Middle frontal gyrus (tissue), 1 donor: ENCODE measurements around the gene ATRNL1.

Experiments
- DNase-seq: peaks from one replicate; pipeline ENCODE4 v3.0.0-alpha.2; 2015; ENCODE audit warnings: low spot score; ENCODE audit errors: extremely low spot score

Gene ATRNL1

GRCh38 chr10:115895166-115895565 is 802.0 kb downstream of the ATRNL1 start:
- DNase-seq: no peak

GRCh38 chr10:115898242-115898641 is 805.1 kb downstream of the ATRNL1 start:
- DNase-seq: no peak

- no peak for DNase-seq
Measured at GRCh38 chr10:115902596-115902995, 809.4 kb downstream of the ATRNL1 start.

GRCh38 chr10:115903207-115903606 is 810.0 kb downstream of the ATRNL1 start:
- DNase-seq: no peak

- no peak for DNase-seq
Measured at GRCh38 chr10:115903845-115904244, 810.7 kb downstream of the ATRNL1 start.

- no peak for DNase-seq
Measured at GRCh38 chr10:115909037-115909436, 815.9 kb downstream of the ATRNL1 start.

GRCh38 chr10:115909962-115910731 is 817.0 kb downstream of the ATRNL1 start:
- DNase-seq: no peak

GRCh38 chr10:115914475-115914874 is 821.3 kb downstream of the ATRNL1 start:
- DNase-seq: no peak

GRCh38 chr10:115915429-115915828 is 822.3 kb downstream of the ATRNL1 start:
- DNase-seq: no peak

- DNase-seq: no peak
Measured at GRCh38 chr10:115918812-115919211, 825.6 kb downstream of the ATRNL1 start.

GRCh38 chr10:115921795-115922194 is 828.6 kb downstream of the ATRNL1 start:
- DNase-seq: no peak

- DNase-seq: no peak
Measured at GRCh38 chr10:115931309-115931708, 838.1 kb downstream of the ATRNL1 start.

- no peak for DNase-seq
Measured at GRCh38 chr10:115932099-115932498, 838.9 kb downstream of the ATRNL1 start.

- DNase-seq: no peak
Measured at GRCh38 chr10:115933098-115933497, 839.9 kb downstream of the ATRNL1 start.

GRCh38 chr10:115935731-115936130 is 842.6 kb downstream of the ATRNL1 start:
- no peak for DNase-seq

GRCh38 chr10:115936926-115937767 is 844.0 kb downstream of the ATRNL1 start:
- DNase-seq: no peak

GRCh38 chr10:115937768-115938056 is 844.5 kb downstream of the ATRNL1 start:
- no peak for DNase-seq

GRCh38 chr10:115939101-115939854 is 846.1 kb downstream of the ATRNL1 start:
- DNase-seq: no peak

GRCh38 chr10:115941361-115941771 is 848.2 kb downstream of the ATRNL1 start:
- no peak for DNase-seq

- no peak for DNase-seq
Measured at GRCh38 chr10:115942101-115942500, 848.9 kb downstream of the ATRNL1 start.

GRCh38 chr10:115944538-115944937 is 851.4 kb downstream of the ATRNL1 start:
- DNase-seq: no peak
